ENCODE measurements around the gene VPS72. TPM values are rescaled to one million over a fixed set of nuclear protein-coding genes. Genes with fewer than 3 reads are reported as not detected.

Gene VPS72
- polyA plus RNA-seq, 1 of the 3 experiments (the other 2 are of a cell fraction): 80.2 TPM

DNA sequence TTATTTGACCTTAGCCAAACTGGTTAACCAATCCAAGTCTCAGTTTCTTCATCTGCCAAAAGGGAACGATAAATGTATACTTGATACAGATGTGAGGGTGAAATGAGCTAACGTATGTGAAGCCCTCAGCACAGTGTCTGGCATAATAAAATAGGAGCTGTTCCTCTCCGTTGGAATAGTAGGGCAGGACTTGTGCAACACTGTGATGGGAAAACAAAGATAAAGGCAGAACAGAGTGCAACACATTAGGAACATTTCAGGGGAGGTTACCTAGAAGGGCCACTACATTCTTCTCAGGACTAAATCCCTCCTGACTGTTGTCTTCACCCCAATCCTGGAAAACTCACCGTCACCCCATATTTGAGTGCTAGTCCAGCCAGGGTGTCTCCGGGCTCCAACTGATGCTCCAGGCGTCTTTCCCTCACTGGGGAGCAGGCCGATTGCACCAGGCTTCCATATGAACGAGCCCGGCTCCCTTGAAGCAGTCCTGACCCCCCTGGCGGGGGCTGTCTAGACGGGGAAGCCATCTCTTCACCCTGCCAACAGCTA is 25.2 kb downstream of the VPS72 start:
- POLR2A ChIA-PET: interaction anchor here (0.9 kb wide), 1 partner anchor 25 kb away, joined by 4 read pairs; the partner anchor contains the start of gene VPS72
- 23% methylated on average over 6 of the region's 11 CpGs for WGBS (ENCODE audit: low lambda C conversion rate)
- CTCF ChIA-PET: interaction anchor here (0.7 to 1.8 kb wide), 8 partner anchors 9 to 176 kb away, joined by 3 to 12 read pairs (median 4); partner anchors contain the start of genes CDC42SE1, GABPB2, TMOD4 and TNFAIP8L2

DNA sequence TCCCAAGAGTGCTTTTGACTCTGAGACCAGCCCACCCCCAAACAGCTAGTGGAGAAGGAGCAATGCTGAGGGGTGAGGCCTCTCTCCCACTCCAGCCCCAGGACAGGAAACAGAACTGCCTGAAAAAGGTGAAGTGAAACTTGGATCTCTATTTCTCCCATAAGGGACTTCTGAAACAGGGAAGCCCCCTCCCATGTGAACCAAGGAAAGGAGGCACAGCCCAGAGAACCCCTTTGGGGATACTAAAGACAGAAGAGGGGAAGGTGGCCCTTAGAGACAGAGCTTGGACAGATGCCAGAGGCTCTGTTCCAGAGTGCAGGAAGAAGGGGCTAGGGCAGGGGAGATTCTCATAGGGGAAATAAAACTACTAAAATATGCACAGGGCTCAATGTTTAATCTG is 30.6 kb downstream of the VPS72 start:
- TF ChIP-seq, protein P1, sequence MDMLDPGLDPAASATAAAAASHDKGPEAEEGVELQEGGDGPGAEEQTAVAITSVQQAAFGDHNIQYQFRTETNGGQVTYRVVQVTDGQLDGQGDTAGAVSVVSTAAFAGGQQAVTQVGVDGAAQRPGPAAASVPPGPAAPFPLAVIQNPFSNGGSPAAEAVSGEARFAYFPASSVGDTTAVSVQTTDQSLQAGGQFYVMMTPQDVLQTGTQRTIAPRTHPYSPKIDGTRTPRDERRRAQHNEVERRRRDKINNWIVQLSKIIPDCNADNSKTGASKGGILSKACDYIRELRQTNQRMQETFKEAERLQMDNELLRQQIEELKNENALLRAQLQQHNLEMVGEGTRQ (IDR thresholded peaks at IDR 0.05; ENCODE audit: borderline replicate concordance, low read depth, low read length): no peak
- TF ChIP-seq RAD21 (IDR thresholded peaks at IDR 0.05; ENCODE audit: low read length) (no peak), NRF1 (IDR thresholded peaks at IDR 0.05; ENCODE audit: low read depth, low read length) (no peak), JUND (IDR thresholded peaks at IDR 0.05) (no peak)
- TF ChIP-seq, protein P2, sequence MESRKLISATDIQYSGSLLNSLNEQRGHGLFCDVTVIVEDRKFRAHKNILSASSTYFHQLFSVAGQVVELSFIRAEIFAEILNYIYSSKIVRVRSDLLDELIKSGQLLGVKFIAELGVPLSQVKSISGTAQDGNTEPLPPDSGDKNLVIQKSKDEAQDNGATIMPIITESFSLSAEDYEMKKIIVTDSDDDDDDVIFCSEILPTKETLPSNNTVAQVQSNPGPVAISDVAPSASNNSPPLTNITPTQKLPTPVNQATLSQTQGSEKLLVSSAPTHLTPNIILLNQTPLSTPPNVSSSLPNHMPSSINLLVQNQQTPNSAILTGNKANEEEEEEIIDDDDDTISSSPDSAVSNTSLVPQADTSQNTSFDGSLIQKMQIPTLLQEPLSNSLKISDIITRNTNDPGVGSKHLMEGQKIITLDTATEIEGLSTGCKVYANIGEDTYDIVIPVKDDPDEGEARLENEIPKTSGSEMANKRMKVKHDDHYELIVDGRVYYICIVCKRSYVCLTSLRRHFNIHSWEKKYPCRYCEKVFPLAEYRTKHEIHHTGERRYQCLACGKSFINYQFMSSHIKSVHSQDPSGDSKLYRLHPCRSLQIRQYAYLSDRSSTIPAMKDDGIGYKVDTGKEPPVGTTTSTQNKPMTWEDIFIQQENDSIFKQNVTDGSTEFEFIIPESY (IDR thresholded peaks at IDR 0.05; ENCODE audit: borderline replicate concordance, low read depth): no peak
- Histone ChIP-seq H3K4me3 (ENCODE audit: low read depth in 2 of 2, low read length in 1 of 2) (no peak overlapping the region), H3K79me2 (ENCODE audit: insufficient read depth) (peaks cover 7% of the 10 kb centered on the region; the same call in 1 of the 2 replicates), H3K27me3 (ENCODE audit: insufficient read depth) (no peaks in the 10 kb centered on the region), H2AFZ (ENCODE audit: low read depth) (no peak overlapping the region), H3K4me2 (no peak overlapping the region), H3F3A (replicated peaks; ENCODE audit: insufficient read depth) (peaks cover 5% of the 10 kb centered on the region), H3K9me2 (no peaks in the 10 kb centered on the region), H3K9ac (no peak overlapping the region), H3K36me3 (replicated peaks in 1 of 2; ENCODE audit: control insufficient read depth in 1 of 2, insufficient read depth in 2 of 2, low read length in 1 of 2) (peaks cover 9 to 40% of the 10 kb centered on the region in 2 experiments), H3K27ac (ENCODE audit: low read depth in 2 of 2, low read length in 1 of 2) (no peak overlapping the region), H3K4me1 (ENCODE audit: control insufficient read depth in 1 of 2, insufficient read depth in 2 of 2, low read depth in 1 of 2, low read length in 1 of 2) (peaks cover 0 to 2% of the 10 kb centered on the region in 2 experiments; a peak in 1 of 4 replicates), H4K20me1 (ENCODE audit: insufficient read depth) (no peaks in the 10 kb centered on the region), H3K9me3 (no peaks in the 10 kb centered on the region)
- ChIA-PET CTCF (interaction anchor here (0.8 to 6.6 kb wide), 3 partner anchors 60 to 163 kb away, joined by 3 to 113 read pairs (median 3); no protein-coding TSS in a partner anchor), POLR2A (no interaction called here)
- DNase-seq: no peak

More for the DNA sequence above, 25.2 kb downstream of the VPS72 start:
- Histone ChIP-seq H3K4me2 (peak overlapping the region; percentile 95), H3K36me3 (replicated peaks in 1 of 2; ENCODE audit: control insufficient read depth in 1 of 2, insufficient read depth in 2 of 2, low read length in 1 of 2) (peaks cover 18 to 35% of the 10 kb centered on the region in 2 experiments), H3K79me2 (ENCODE audit: insufficient read depth) (peaks cover 40% of the 10 kb centered on the region), H3K9me2 (no peaks in the 10 kb centered on the region), H3K4me3 (ENCODE audit: low read depth in 2 of 2, low read length in 1 of 2) (peak overlapping the region; percentile 84 to 86), H3K9me3 (no peaks in the 10 kb centered on the region), H3K4me1 (ENCODE audit: control insufficient read depth in 1 of 2, insufficient read depth in 2 of 2, low read depth in 1 of 2, low read length in 1 of 2) (peaks cover 4 to 15% of the 10 kb centered on the region in 2 experiments; a peak in 2 of 4 replicates), H4K20me1 (ENCODE audit: insufficient read depth) (no peaks in the 10 kb centered on the region), H2AFZ (ENCODE audit: low read depth) (peak overlapping the region; percentile 89), H3F3A (replicated peaks; ENCODE audit: insufficient read depth) (no peaks in the 10 kb centered on the region), H3K27ac (ENCODE audit: low read depth in 2 of 2, low read length in 1 of 2) (peak overlapping the region; percentile 63 to 92; a peak in 3 of 4 replicates), H3K9ac (peak overlapping the region; percentile 83), H3K27me3 (ENCODE audit: insufficient read depth) (no peaks in the 10 kb centered on the region)
- TF ChIP-seq YY1 (IDR thresholded peaks at IDR 0.05; ENCODE audit: low read depth) (no peak), TEAD4 (IDR thresholded peaks at IDR 0.05; ENCODE audit: borderline replicate concordance, insufficient read depth) (no peak), SIN3A (IDR thresholded peaks at IDR 0.05; ENCODE audit: borderline replicate concordance, low read depth, low read length) (no peak), GABPA (IDR thresholded peaks at IDR 0.05; ENCODE audit: low read depth) (no peak), FOXJ3 (CRISPR knock-in tag; IDR thresholded peaks at IDR 0.05) (no peak), JUND (IDR thresholded peaks at IDR 0.05) (no peak), POLR2AphosphoS5 (IDR thresholded peaks at IDR 0.05; ENCODE audit: low read depth, low read length) (no peak)
- TF ChIP-seq, protein P3, sequence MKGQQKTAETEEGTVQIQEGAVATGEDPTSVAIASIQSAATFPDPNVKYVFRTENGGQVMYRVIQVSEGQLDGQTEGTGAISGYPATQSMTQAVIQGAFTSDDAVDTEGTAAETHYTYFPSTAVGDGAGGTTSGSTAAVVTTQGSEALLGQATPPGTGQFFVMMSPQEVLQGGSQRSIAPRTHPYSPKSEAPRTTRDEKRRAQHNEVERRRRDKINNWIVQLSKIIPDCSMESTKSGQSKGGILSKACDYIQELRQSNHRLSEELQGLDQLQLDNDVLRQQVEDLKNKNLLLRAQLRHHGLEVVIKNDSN (IDR thresholded peaks at IDR 0.05; ENCODE audit: borderline replicate concordance, low read depth): no peak
- DNase-seq: no peak

Data from SK-N-SH (cell line).